ENCODE measurements around the gene EPHB3.
A peak's percentile ranks its signal among the peaks of the same experiment; 100 is the strongest.

The EPHB3 gene

DNA sequence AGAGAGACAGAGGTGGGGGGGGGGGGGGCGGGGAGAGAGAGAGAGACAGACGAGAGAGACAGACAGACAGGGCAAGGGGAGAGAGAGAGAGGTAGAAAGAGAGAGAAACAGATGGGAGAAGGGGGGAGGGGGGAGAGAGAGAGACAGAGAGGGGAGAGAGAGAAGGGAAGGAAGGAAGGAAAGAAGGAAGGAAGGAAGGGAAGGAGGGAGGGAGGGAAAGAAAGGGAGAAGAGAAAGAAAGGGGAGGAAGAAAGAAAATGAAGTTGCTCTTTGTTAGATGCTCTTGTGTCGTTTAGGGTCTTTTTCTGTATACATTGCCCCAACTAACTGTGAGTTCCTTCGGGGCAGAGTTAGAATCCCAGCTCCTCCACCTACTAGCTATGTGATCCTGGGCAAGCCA, 19.0 kb upstream of the EPHB3 start:
- TF ChIP-seq, protein P1, sequence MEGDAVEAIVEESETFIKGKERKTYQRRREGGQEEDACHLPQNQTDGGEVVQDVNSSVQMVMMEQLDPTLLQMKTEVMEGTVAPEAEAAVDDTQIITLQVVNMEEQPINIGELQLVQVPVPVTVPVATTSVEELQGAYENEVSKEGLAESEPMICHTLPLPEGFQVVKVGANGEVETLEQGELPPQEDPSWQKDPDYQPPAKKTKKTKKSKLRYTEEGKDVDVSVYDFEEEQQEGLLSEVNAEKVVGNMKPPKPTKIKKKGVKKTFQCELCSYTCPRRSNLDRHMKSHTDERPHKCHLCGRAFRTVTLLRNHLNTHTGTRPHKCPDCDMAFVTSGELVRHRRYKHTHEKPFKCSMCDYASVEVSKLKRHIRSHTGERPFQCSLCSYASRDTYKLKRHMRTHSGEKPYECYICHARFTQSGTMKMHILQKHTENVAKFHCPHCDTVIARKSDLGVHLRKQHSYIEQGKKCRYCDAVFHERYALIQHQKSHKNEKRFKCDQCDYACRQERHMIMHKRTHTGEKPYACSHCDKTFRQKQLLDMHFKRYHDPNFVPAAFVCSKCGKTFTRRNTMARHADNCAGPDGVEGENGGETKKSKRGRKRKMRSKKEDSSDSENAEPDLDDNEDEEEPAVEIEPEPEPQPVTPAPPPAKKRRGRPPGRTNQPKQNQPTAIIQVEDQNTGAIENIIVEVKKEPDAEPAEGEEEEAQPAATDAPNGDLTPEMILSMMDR (IDR thresholded peaks at IDR 0.05; ENCODE audit: insufficient read depth, low read length, missing control alignments) = no peak
- DNase-seq (ENCODE audit: low read depth, low spot score) = no peak
- H3K4me3 ChIP-seq (ENCODE audit: low read depth, low read length) = no peak overlapping the region
- ChIA-PET CTCF (interaction anchor here (0.7 to 12.9 kb wide), 22 partner anchors 11 to 647 kb away, joined by 3 to 469 read pairs (median 6); no protein-coding TSS in a partner anchor), POLR2A (interaction anchor here (0.7 kb wide), 1 partner anchor 170 kb away, joined by 3 read pairs; no protein-coding TSS in a partner anchor)

DNA sequence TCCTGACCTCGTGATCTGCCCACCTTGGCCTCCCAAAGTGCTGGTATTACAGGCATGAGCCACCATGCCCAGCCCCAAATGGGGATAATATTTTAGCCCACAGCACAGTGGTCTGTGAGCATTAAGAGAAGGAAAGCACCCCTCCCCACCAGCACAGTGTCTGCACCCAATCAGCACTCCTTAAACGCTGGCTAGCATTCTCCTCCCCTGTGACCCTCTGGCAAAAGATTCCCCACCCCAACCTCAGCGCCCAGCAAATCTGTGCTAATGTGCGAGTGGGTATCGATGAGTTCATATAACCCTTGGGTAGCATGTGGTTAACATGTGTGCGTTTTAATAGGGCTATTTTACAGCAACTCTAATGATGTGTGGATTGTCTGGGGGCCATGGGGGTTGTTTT, 18.3 kb upstream of the EPHB3 start:
- ChIA-PET POLR2A (no interaction called here), CTCF (interaction anchor here (0.6 to 12.9 kb wide), 24 partner anchors 10 to 648 kb away, joined by 3 to 469 read pairs (median 5); no protein-coding TSS in a partner anchor)
- TF ChIP-seq, protein P1 (IDR thresholded peaks at IDR 0.05; ENCODE audit: insufficient read depth, low read length, missing control alignments) = no peak
- DNase-seq (ENCODE audit: low read depth, low spot score) = no peak
- H3K4me3 ChIP-seq (ENCODE audit: low read depth, low read length) = no peak overlapping the region

DNA sequence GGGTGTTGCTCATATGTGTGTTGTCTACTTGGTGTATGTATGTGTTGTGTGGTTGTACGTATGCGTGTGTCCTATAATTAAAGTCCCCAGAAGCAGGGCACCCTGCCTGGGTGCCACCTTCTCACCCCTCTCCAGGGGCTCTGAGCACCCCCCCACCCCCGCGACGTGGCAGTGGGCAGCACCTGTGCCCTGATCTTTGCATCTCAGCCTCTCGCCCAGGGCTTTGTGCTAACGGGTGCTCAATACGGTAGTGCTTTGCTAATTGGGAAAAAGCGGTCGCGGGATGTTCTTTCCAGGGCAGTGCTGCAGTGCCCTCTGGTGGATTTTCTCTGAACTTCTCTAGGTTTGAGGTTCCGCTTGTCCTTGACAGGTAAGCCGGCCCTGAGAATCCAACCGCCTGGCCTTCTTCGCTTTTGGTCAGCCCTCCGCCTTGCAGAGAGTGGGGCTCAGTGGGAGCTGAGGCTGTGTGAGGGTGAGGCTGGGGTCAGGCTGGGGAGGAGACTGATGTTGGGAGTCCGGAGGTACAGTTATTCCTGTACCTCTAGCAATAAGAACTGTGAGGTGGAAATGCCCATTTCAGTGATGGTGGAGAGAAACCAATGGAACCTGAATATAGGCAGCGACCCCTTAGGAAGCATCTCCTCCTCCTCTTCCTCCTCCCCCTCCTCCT, 17.6 kb upstream of the EPHB3 start:
- CTCF ChIA-PET = interaction anchor here (0.5 to 12.9 kb wide), 25 partner anchors 9 to 264 kb away, joined by 3 to 469 read pairs (median 4); no protein-coding TSS in a partner anchor
- H3K4me3 ChIP-seq (ENCODE audit: low read depth, low read length) = no peak overlapping the region
- TF ChIP-seq, protein P1 (IDR thresholded peaks at IDR 0.05; ENCODE audit: insufficient read depth, low read length, missing control alignments) = peak; percentile 71
- POLR2A ChIA-PET = no interaction called here
- no peak for DNase-seq (ENCODE audit: low read depth, low spot score)

DNA sequence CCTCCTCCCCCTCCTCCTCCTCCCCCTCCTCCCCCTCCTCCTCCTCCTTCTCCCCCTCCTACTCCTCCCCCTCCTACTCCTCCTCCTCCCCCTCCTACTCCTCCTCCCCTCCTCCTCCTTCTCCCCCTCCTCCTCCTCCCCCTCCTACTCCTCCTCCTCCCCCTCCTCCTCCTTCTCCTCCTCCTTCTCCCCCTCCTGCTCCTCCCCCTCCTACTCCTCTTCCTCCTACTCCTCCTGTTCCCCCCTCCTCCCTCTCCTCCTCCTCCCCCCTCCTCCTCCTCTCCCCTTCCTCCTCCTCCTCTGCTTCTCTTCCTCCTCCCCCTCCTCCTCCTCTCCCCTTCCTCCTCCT, 17.1 kb upstream of the EPHB3 start:
- TF ChIP-seq, protein P1 (IDR thresholded peaks at IDR 0.05; ENCODE audit: insufficient read depth, low read length, missing control alignments) = no peak
- DNase-seq (ENCODE audit: low read depth, low spot score) = no peak
- POLR2A ChIA-PET = no interaction called here
- H3K4me3 ChIP-seq (ENCODE audit: low read depth, low read length) = no peak overlapping the region
- CTCF ChIA-PET = interaction anchor here (0.5 to 12.9 kb wide), 21 partner anchors 9 to 264 kb away, joined by 3 to 469 read pairs (median 4); no protein-coding TSS in a partner anchor

DNA sequence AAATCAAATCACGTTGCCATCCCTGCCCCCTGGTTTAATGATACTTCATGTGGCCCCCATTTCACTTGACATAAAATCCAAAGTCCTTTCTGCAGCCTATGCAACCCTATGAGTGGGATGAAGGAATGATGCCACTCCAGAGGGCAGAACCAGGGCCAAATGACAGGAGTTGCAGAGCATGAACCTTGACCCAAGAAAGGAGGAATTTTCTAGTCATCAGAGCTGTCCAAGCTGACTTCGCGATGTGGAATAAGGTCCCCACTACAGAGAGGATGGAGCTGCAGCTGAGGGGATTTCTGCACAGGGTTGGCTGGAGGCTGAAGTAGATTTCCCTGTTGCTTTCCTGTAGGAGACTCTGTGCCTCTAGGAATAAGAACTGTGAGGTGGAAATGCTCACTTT, 15.8 kb upstream of the EPHB3 start:
- ChIA-PET CTCF (interaction anchor here (0.8 to 12.9 kb wide), 11 partner anchors 9 to 258 kb away, joined by 3 to 469 read pairs (median 7); no protein-coding TSS in a partner anchor), POLR2A (no interaction called here)

DNA sequence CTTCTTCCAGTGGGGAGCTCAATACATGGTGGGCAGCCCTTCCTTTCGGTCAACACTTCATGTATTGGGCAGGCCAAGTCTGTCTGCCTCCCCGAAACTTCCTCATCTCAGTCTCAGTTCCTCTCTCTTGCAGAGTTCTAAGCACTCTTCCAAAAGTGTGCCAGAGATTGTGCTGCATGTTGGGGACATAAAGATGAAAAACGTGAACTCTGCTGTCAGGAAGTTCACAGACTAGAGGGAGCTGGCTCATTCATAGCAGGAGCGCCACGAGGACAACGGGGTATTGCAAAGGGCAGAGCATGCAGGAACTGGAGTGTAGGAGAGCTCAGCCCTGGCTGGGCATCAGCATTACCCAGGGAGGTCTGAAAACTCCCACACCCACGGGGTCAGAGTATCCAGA, 15.3 kb upstream of the EPHB3 start:
- DNase-seq (ENCODE audit: low read depth, low spot score) = no peak
- TF ChIP-seq, protein P1 (IDR thresholded peaks at IDR 0.05; ENCODE audit: insufficient read depth, low read length, missing control alignments) = no peak
- ChIA-PET CTCF (interaction anchor here (0.7 to 12.9 kb wide), 12 partner anchors 8 to 258 kb away, joined by 3 to 469 read pairs (median 4); no protein-coding TSS in a partner anchor), POLR2A (no interaction called here)
- no peak overlapping the region for H3K4me3 ChIP-seq (ENCODE audit: low read depth, low read length)

More for the DNA sequence above, 15.8 kb upstream of the EPHB3 start:
- DNase-seq (ENCODE audit: low read depth, low spot score) = no peak
- H3K4me3 ChIP-seq (ENCODE audit: low read depth, low read length) = no peak overlapping the region
- TF ChIP-seq, protein P1 (IDR thresholded peaks at IDR 0.05; ENCODE audit: insufficient read depth, low read length, missing control alignments) = no peak
